ENCODE measurements around the gene TXNDC15. TPM values are rescaled to one million over a fixed set of nuclear protein-coding genes. Genes with fewer than 3 reads are reported as not detected.
A peak's percentile ranks its signal among the peaks of the same experiment; 100 is the strongest.

Gene TXNDC15
- polyA plus RNA-seq, 1 donor (not counting 4 experiments of a cell fraction or from before 2014, with no cell fraction given): 31.4 TPM

DNA sequence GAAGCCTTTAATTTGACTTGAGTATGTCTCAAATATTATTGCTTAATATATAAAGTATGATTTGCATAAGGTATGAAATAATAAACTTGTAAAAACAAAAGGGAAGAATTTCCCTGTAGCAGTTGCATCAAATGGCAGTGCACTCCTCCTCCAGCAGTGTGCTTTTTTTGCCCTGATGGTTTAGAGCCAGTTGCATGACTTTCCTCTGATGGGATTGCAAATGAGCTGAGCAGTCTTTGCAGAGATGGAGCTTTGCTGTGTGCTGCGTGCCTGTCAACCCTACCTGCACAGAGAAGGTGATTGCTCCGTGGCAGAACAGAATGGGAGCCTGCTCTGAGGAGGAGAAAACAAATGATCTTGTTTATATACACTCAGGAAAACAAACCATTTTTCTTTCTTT lies 70.9 kb downstream of the TXNDC15 start:
- dilution Hi-C loops (cut with MboI; ENCODE audit: extremely low pct_ligation_motif_present, low sequenced_read_pairs): no loop called here

DNA sequence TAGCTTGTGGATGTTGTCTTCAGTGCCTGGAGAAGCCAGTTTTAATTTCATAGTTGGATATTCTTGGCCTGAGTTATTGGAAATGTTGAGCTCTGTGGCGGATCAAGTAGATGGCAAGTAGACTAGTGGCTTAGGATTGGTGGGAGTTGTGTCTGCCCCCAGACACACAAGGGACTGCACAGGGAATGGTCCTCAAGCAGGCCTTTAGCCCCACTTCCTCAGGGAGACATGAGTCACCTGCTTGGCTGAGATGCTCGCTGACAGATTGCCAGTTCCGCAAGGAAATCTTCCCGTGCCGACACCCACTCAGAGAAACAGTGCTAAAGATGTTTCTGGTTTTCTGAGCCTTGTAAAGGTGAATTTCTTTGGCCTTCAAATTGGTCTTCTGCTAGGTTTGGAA lies 74.7 kb downstream of the TXNDC15 start:
- Histone ChIP-seq H3K9me3 (ENCODE audit: control insufficient read depth, low read depth, low read length) (no peaks in the 10 kb centered on the region), H2AFZ (ENCODE audit: control insufficient read depth, low read length) (no peak overlapping the region), H3K79me2 (ENCODE audit: control insufficient read depth, insufficient read depth, low read length) (no peaks in the 10 kb centered on the region), H3K9me1 (ENCODE audit: control insufficient read depth, extremely low read depth, insufficient read depth, low read length) (no peaks in the 10 kb centered on the region), H3K27ac (ENCODE audit: control insufficient read depth, insufficient read depth, low read length) (no peak overlapping the region), H4K20me1 (ENCODE audit: control insufficient read depth, extremely low read depth, insufficient read depth, low read length) (no peaks in the 10 kb centered on the region), H3K27me3 (ENCODE audit: control insufficient read depth, extremely low read depth, insufficient read depth, low read length) (no peaks in the 10 kb centered on the region), H3K4me3 (ENCODE audit: control insufficient read depth in 2 of 3, extremely low read depth in 1 of 3, insufficient read depth in 2 of 3, low read depth in 1 of 3, low read length in 3 of 3) (no peak overlapping the region), H3K9ac (ENCODE audit: control insufficient read depth, extremely low read depth, insufficient read depth, low read length) (no peak overlapping the region), H3K36me3 (ENCODE audit: control insufficient read depth in 2 of 2, extremely low read depth in 1 of 2, insufficient read depth in 2 of 2, low read length in 2 of 2) (no peaks in the 10 kb centered on the region), H3K4me2 (ENCODE audit: control insufficient read depth, extremely low read depth, insufficient read depth, low read depth, low read length) (no peak overlapping the region), H3K4me1 (ENCODE audit: control insufficient read depth, extremely low read depth, insufficient read depth, low read length) (peaks cover 4% of the 10 kb centered on the region)
- DNase-seq (ENCODE audit: low read depth, low spot score) (no peak), FAIRE-seq (peak; percentile 86)
- TF ChIP-seq, protein P1, sequence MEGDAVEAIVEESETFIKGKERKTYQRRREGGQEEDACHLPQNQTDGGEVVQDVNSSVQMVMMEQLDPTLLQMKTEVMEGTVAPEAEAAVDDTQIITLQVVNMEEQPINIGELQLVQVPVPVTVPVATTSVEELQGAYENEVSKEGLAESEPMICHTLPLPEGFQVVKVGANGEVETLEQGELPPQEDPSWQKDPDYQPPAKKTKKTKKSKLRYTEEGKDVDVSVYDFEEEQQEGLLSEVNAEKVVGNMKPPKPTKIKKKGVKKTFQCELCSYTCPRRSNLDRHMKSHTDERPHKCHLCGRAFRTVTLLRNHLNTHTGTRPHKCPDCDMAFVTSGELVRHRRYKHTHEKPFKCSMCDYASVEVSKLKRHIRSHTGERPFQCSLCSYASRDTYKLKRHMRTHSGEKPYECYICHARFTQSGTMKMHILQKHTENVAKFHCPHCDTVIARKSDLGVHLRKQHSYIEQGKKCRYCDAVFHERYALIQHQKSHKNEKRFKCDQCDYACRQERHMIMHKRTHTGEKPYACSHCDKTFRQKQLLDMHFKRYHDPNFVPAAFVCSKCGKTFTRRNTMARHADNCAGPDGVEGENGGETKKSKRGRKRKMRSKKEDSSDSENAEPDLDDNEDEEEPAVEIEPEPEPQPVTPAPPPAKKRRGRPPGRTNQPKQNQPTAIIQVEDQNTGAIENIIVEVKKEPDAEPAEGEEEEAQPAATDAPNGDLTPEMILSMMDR (optimal IDR thresholded peaks at IDR 0.05 in 1 of 3, IDR thresholded peaks at IDR 0.05 in 1 of 3, conservative IDR thresholded peaks at IDR 0.05 in 1 of 3; ENCODE audit: extremely low read depth in 1 of 3, insufficient read depth in 2 of 3, low read length in 3 of 3): no peak
- no peak for TF ChIP-seq EZH2 (IDR thresholded peaks at IDR 0.05; ENCODE audit: low read length)
- dilution Hi-C loops (cut with MboI; ENCODE audit: extremely low pct_ligation_motif_present, low sequenced_read_pairs): no loop called here

More for the DNA sequence above, 70.9 kb downstream of the TXNDC15 start:
- no peak overlapping the region for H3K4me2 ChIP-seq (ENCODE audit: control insufficient read depth, extremely low read depth, insufficient read depth, low read depth, low read length)
- TF ChIP-seq, protein P1 (optimal IDR thresholded peaks at IDR 0.05 in 1 of 3, IDR thresholded peaks at IDR 0.05 in 1 of 3, conservative IDR thresholded peaks at IDR 0.05 in 1 of 3; ENCODE audit: extremely low read depth in 1 of 3, insufficient read depth in 2 of 3, low read length in 3 of 3): no peak
- TF ChIP-seq EZH2 (IDR thresholded peaks at IDR 0.05; ENCODE audit: low read length): no peak
- H3K9me1 ChIP-seq (ENCODE audit: control insufficient read depth, extremely low read depth, insufficient read depth, low read length): no peaks in the 10 kb centered on the region
- H3K27ac ChIP-seq (ENCODE audit: control insufficient read depth, insufficient read depth, low read length): no peak overlapping the region
- no peak overlapping the region for H3K4me3 ChIP-seq (ENCODE audit: control insufficient read depth in 2 of 3, extremely low read depth in 1 of 3, insufficient read depth in 2 of 3, low read depth in 1 of 3, low read length in 3 of 3)
- no peak overlapping the region for H2AFZ ChIP-seq (ENCODE audit: control insufficient read depth, low read length)
- peaks cover 4% of the 10 kb centered on the region for H3K4me1 ChIP-seq (ENCODE audit: control insufficient read depth, extremely low read depth, insufficient read depth, low read length)
- H3K9me3 ChIP-seq (ENCODE audit: control insufficient read depth, low read depth, low read length): no peaks in the 10 kb centered on the region
- no peaks in the 10 kb centered on the region for H3K79me2 ChIP-seq (ENCODE audit: control insufficient read depth, insufficient read depth, low read length)
- no peaks in the 10 kb centered on the region for H3K27me3 ChIP-seq (ENCODE audit: control insufficient read depth, extremely low read depth, insufficient read depth, low read length)
- FAIRE-seq: no peak
- no peak for DNase-seq (ENCODE audit: low read depth, low spot score)
- no peaks in the 10 kb centered on the region for H3K36me3 ChIP-seq (ENCODE audit: control insufficient read depth in 2 of 2, extremely low read depth in 1 of 2, insufficient read depth in 2 of 2, low read length in 2 of 2)
- no peak overlapping the region for H3K9ac ChIP-seq (ENCODE audit: control insufficient read depth, extremely low read depth, insufficient read depth, low read length)
- H4K20me1 ChIP-seq (ENCODE audit: control insufficient read depth, extremely low read depth, insufficient read depth, low read length): no peaks in the 10 kb centered on the region
